ENCODE results near the gene SP8. TPM values are rescaled to one million over a fixed set of nuclear protein-coding genes. Genes with fewer than 3 reads are reported as not detected.

Gene SP8
- total RNA-seq, 1 donor from 2014 or later = not detected

DNA sequence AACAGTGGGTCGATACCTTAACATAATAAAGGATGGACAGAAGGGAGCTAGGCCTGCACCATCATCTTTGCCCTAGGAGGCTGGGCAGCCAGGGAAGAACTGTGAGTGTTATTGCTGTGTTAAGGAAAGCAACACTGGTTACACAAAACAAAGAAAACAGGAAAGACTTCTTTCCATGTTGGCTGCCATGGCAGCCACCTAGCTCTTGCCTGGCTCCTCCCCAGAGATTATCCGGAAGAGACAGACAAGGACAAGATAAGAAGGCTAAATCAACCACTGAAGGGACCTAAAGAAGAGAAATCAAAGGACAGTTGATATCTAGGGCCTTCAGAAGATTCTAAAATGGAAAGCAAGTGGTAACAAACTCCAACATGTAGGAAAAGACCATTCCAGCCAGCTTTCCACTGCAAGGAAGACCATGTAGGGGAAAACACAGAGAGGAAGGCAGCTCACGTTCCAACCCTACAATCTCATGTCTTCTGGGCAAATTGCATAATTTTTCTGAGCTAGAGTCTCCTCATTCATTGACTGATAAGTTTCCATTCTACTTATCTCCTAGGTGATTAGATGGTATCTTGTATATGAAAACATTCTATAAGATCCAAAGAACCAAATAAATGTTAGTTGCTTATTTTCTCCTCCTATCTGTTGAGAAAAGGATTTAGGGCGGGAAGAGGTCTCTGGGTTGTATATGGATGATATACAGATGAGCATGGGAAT lies 51.2 kb downstream of the SP8 start:
- Histone ChIP-seq H3K4me3 (ENCODE audit: low read depth, low read length) (no peak overlapping the region), H3K36me3 (ENCODE audit: control insufficient read depth, insufficient read depth, low read length) (no peaks in the 10 kb centered on the region), H3K27me3 (ENCODE audit: control insufficient read depth, insufficient read depth, low read length) (no peaks in the 10 kb centered on the region)
- TF ChIP-seq, protein P1, sequence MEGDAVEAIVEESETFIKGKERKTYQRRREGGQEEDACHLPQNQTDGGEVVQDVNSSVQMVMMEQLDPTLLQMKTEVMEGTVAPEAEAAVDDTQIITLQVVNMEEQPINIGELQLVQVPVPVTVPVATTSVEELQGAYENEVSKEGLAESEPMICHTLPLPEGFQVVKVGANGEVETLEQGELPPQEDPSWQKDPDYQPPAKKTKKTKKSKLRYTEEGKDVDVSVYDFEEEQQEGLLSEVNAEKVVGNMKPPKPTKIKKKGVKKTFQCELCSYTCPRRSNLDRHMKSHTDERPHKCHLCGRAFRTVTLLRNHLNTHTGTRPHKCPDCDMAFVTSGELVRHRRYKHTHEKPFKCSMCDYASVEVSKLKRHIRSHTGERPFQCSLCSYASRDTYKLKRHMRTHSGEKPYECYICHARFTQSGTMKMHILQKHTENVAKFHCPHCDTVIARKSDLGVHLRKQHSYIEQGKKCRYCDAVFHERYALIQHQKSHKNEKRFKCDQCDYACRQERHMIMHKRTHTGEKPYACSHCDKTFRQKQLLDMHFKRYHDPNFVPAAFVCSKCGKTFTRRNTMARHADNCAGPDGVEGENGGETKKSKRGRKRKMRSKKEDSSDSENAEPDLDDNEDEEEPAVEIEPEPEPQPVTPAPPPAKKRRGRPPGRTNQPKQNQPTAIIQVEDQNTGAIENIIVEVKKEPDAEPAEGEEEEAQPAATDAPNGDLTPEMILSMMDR (IDR thresholded peaks at IDR 0.05; ENCODE audit: insufficient read depth, low read length, severe bottlenecking) = no peak
- no peak for FAIRE-seq
- no peak for DNase-seq (ENCODE audit: low read depth)

Other genes with a start within 250 kb of the SP8 start
- not detected in 2 replicates for gene ABCB5, start 171.2 kb downstream of the SP8 start, total RNA-seq